ENCODE data around the gene S100A13.

Gene S100A13

GRCh38 chr1:153648000-153648643 lies 20.8 kb upstream of the S100A13 start:
- in situ Hi-C loops (cut with HindIII; ENCODE audit: low sequenced_read_pairs): no loop called here
- DNase-seq (ENCODE audit: low read depth): no peak
- TF ChIP-seq CTCF (IDR thresholded peaks at IDR 0.05; ENCODE audit: low read depth, low read length, missing control alignments): no peak
- no peak overlapping the region for H3K4me3 ChIP-seq (ENCODE audit: low read depth, low read length)

DNA sequence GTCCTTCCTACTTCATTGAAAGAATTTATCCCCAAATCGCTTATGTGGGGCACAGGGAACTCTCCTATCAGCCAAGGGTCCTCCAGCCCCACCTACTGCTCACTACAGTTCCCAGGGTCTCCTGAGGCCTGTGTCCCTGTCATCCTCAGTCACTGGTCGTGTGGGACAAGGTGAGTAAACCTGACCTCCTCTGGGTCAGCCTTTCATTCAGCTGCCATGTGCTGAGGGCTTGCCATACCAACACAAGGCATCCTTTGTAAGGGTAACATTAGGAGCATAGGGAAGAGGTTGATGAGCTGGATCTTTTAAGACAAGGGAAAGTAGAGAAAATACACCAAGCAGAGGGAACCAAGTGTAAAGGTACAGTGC lies 20.0 kb upstream of the S100A13 start:
- no peak overlapping the region for H3K4me3 ChIP-seq (ENCODE audit: low read depth, low read length)
- no peak for DNase-seq (ENCODE audit: low read depth)
- TF ChIP-seq CTCF (IDR thresholded peaks at IDR 0.05; ENCODE audit: low read depth, low read length, missing control alignments): no peak
- in situ Hi-C loops (cut with HindIII; ENCODE audit: low sequenced_read_pairs): no loop called here

DNA sequence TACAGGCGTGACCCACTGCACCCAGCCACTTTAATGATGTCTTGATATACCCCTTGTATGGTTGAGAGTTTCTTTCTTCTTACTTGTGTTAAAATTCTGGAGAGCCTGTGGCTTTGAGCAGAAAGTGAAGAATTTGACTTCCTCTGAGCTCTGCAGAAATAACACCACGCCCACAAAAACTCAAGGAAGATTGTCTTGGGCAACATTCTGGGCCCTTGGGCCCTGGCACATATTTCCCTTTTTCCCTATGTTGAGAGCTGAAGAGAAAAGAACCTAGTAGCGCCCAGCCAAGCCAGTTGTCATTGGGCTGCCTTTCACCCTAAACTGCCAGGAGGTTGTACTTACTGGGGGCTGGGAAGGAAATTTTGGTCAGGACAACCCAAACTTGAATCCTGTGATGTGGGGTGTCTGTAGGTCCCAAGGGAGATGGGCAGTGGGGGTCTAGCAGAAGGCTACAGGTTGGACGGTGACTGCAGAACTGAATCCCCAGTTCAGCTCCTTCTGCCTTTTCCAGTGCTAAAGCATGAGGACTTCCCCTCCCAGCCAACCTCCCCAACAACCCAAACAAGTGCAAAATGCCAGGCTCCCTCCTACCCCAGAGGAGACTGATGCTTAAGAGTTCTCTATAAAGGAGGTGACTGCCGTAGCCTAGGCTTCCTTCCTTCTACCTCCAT lies 19.5 kb upstream of the S100A13 start:
- DNase-seq (ENCODE audit: low read depth): no peak
- in situ Hi-C loops (cut with HindIII; ENCODE audit: low sequenced_read_pairs): no loop called here
- H3K4me3 ChIP-seq (ENCODE audit: low read depth, low read length): no peak overlapping the region
- no peak for TF ChIP-seq CTCF (IDR thresholded peaks at IDR 0.05; ENCODE audit: low read depth, low read length, missing control alignments)

GRCh38 chr1:153643816-153644215 lies 16.5 kb upstream of the S100A13 start:
- no peak overlapping the region for H3K4me3 ChIP-seq (ENCODE audit: low read depth, low read length)
- TF ChIP-seq CTCF (IDR thresholded peaks at IDR 0.05; ENCODE audit: low read depth, low read length, missing control alignments): no peak
- no peak for DNase-seq (ENCODE audit: low read depth)
- in situ Hi-C loops (cut with HindIII; ENCODE audit: low sequenced_read_pairs): no loop called here

- TF ChIP-seq CTCF (IDR thresholded peaks at IDR 0.05; ENCODE audit: low read depth, low read length, missing control alignments): no peak
- no peak overlapping the region for H3K4me3 ChIP-seq (ENCODE audit: low read depth, low read length)
- in situ Hi-C loops (cut with HindIII; ENCODE audit: low sequenced_read_pairs): no loop called here
- no peak for DNase-seq (ENCODE audit: low read depth)
These were observed 15.8 kb upstream of the S100A13 start for GRCh38 chr1:153643100-153643499.

- in situ Hi-C loops (cut with HindIII; ENCODE audit: low sequenced_read_pairs): no loop called here
- no peak overlapping the region for H3K4me3 ChIP-seq (ENCODE audit: low read depth, low read length)
- DNase-seq (ENCODE audit: low read depth): no peak
- TF ChIP-seq CTCF (IDR thresholded peaks at IDR 0.05; ENCODE audit: low read depth, low read length, missing control alignments): no peak
These were observed 14.9 kb upstream of the S100A13 start for GRCh38 chr1:153642161-153642560.
